NCI-H524 treated with DMSO at 0.1 percent for 48 hours (cell line): ENCODE data around the gene MRPL50.

ENCODE experiments used
- DNase-seq: peaks from one replicate; lab custom pipeline; 2025; lab: John Stamatoyannopoulos, UW

The MRPL50 gene

DNA sequence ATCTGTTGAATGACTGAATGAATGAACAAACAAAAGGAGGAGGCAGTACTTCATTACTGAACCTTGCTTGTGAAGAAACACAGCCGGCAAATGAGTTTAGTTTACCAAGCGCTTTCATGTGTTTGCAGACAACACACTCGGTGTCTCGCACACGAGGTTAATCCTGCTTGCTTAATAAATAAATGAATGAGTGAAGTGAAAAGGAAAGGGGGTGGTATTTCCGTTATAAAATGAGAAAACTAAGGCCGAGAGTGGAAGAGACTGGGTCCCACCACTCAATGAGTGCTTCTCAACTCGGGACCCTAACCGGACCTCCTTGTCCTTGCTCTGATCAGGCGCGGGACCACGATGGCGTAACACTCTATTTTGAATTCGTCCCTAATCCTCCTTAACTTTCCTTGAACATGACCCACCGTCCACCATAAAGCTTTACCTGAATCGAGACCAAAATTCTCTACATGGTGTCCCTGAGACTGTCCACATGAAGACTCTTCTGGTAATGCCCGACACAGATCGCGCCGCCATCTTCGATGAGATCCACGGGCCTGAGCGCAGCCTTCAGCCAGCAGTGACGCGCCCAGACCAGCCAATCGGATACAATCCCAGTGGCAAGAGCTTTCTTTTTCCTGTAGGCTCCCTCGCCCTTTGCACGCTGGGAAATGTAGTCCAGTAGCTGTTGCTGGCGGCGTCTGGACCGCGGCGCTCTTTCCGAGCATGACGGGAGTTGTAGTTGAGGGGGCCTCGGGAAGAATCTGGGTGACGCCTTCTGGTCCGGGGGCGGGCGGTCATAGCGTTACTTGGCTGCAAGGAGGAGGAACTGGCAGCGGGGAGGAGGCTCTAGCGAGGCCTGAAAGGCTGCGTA lies at the start of gene MRPL50, which contains the start of gene ZNF189:
Gene MRPL50 (minus strand): TSS at position 551 of the 862 bp plus-strand sequence. CDS start 26 bp downstream, at position 525.
Gene ZNF189 (plus strand): TSS at position 784 of the 862 bp plus-strand sequence. CDS start 306 bp downstream, outside the sequence.
- peak; percentile 97 for DNase-seq

DNA sequence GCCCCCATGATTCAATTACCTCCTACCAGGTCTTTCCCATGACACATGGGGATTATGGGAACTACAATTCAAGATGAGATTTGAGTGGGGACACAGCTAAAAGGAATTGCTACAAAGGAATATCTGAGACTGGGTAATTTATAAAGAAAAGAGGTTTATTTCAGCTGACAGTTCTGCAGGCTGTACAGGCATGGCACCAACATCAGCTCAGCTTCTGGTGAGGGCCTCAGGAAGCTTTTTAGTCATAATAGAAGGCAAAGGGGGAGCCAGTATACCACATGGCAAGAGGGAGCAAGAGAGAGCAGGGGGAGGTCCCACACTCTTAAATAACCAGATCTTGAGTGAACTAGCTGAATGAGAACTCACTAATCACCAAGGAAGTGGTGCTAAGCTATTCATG lies 48.3 kb upstream of the MRPL50 start:
- DNase-seq, result no peak

DNA sequence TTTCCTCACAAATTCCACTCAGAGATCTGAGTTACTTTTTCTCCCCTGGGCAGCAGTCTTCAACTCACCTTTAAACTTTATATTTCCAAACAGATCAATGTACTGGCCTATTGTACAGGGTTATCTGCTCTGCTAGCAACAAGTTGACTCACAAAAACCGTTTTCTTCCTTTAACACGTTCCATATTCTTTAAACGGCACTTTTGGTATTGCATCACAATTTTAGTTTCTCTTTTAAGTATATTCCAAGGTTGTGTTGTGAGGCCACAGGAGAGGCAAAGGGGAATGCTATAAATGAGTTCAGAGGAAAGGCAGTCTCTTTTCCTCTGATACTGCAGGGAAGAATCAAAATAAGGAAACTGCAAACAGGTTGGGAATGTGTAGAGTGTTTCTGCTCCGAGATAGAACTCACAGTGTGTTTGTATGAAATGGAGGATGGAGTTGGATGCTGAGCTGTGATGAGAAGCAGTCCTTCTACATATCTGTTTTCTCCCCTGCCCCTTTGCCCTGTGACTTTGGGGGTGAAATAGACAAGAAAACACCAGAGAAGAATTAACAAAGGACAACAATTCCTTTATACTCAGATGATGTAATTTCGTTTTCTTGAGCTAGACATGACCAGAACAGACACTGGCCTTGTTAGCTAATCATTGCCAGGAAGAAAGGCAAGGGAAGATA lies 47.1 kb upstream of the MRPL50 start:
- no peak for DNase-seq

DNA sequence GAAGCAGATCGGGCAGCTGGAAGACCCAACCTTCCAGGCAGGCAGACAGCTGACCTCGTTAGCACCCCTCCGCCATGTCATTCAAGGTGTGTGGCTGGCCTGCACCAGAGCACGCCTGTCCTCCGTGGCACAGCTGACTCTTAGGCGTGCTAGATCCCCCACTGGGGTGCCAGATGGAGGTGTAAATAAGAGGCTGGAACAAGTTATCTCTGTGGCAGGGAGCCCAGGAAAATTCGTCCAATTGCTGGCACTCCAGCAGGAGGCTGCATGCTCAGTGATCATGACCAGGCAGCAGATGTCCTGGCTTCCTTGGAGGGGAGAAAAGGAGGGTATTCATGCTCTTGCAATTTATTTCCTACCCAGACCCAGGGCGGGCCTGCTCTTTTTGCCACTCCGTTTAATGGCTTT lies 45.0 kb upstream of the MRPL50 start:
- peak; percentile 96 for DNase-seq

DNA sequence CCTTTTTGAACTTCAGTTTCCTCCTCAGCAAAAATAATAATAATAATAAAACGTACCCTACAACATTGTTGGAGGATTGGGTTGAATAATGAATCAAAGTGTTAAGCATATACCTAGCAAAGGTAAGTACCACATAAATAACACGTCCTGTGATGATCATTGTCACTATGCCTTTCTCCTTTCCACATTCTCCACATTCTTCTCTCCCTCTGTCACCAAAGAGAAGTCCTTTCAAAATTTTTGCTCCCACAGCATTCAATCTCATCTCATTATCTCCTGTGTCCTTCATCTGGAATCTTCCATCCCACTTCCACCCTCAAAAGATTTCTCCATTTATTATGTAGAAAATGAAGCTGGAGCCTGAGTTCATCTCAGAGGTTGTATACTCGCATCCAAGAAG lies 44.3 kb upstream of the MRPL50 start:
- no peak for DNase-seq

DNA sequence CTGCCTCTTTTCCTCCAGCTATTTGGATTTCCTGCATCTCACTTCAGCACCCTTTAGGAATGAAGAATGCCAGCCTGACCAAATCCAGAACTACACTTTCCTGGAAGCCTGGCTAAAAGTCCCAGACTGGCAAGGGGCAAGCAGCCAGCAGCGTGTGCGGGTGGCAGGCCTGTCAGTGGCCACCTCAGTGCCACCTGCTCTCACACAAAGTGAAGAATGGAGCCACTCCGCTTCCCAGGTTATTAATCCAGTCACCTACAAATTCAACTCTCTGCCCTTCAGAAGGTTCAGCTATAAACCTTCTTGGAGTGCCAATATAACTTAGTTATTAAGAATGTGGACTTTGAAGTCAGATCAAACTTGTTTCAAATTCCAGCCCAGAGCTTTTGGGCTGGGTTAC lies 43.9 kb upstream of the MRPL50 start:
- DNase-seq, result no peak

DNA sequence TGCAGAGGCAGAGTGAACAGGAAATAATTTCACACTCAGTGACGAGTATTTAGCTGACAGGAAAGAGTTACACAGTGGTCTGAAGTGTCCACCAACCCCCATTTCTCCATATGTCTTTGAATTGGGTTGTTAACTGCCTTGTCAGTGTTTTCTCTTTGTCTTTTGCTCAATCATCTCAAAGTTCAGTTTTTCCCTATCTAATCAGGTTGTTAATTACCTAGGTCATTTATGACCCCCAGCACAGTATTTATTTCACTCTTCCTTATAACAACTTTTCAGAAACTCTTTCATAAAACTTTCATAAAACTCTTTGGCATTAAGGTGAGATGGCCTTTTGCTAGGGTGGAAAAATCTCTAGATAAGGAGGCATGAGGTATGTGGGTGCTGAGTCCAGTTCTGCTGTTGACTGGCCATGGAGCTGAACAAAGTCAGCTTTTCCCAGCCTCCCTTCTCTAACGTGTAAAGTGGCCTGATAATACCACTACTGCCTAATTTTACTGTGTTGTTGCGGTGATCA lies 42.4 kb upstream of the MRPL50 start:
- DNase-seq, result no peak

DNA sequence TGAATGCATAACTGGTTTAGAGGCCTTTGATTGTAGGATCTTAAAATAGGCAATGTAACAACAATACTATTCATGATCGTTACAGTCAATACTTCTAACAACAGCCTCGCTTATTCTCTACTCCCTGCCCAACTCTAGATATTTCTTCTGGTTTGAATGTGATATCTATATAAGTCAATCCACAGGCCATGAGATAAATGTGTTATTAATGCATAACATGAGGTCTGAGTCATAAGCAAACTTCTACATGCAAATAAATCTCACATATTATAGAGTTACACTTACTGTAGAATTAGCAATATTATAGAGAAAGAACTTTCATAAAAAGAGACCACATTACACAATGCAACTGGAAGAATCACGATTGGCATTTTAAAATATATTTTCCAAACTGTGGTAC lies 40.1 kb upstream of the MRPL50 start:
- DNase-seq, result no peak

DNA sequence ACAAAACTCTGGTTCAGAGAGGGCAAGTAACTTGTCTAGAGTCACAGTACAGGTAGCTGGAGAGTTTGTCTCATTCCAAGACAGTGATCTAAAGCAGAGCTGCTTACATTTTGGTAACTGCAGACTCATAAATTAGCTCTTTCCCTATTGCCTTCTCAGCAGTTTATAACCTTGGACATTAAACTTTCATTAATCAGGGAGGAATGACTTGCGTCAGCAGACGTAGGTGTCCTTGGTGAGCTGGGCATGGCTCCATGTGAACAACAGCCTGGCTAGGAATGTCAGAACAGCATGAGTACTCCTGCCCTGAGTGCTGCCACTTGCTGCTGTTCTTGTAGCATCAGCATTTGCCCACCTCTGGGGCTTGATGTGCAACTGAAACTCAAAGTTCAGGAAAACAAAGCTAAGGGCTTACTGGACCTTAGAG lies 39.4 kb upstream of the MRPL50 start:
- no peak for DNase-seq

DNA sequence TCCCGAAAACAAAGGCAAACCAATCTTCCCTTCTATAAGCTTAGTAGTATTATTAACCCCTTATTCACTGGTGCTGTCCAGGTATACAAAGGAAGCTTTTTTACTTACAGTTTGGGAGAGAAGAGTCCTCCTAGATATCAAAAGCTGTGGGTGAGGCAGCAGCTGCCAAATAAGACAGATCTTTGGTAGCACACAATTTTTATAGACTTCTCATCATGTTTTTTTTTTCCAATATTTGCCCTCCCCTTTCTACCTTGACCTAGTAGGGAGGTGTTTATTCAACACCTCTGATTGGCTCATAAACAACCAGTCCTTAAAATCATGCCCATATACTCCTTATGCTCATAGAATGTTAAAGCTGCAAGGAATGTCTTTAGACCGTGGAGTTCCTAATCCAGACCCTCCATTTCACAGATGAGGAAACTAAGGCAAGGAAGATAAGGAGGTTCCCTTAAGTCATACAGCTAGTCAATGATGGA lies 37.2 kb upstream of the MRPL50 start, which contains the start of gene ALDOB:
Gene ALDOB (minus strand): TSS at position 174 of the 479 bp plus-strand sequence. CDS start 4,887 bp downstream, outside the sequence.
- no peak for DNase-seq

DNA sequence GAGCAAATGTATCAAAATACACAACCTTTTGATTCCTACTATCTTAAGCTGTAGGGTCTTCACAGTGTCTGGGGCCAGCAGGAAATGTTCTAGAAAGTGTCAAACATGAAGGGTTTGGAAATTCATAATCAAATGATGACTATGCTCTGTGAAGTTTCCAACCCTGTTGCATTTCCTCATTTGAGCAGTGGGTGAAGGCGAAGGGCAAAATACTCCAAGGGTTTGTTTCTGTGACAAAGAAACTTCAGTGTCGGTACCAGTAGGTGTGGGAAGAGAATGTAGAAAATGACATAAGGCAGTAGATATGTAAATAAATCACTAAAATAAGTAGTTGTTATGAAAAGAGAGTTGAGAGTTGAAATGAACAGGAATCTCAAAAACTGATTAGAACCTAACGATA lies 36.6 kb upstream of the MRPL50 start:
- DNase-seq, result no peak

DNA sequence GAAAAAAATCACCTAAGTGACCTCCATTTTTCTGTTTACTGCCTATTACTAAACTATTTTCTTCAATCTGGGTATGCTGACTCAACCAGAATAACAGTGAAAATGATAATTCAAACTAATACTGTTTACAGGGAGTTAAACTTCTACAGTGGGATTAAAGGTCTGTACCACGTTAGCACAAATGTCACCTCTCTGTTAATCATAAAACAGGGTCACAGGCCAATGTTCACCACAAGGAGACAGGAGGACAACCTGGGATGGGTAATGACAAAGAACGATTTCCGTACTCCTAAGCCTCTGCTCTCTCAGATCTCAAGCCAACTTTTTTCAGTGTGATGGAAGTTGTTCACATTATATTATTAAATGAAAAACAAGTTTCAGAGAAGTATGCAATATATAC lies 34.8 kb upstream of the MRPL50 start:
- DNase-seq, result no peak

DNA sequence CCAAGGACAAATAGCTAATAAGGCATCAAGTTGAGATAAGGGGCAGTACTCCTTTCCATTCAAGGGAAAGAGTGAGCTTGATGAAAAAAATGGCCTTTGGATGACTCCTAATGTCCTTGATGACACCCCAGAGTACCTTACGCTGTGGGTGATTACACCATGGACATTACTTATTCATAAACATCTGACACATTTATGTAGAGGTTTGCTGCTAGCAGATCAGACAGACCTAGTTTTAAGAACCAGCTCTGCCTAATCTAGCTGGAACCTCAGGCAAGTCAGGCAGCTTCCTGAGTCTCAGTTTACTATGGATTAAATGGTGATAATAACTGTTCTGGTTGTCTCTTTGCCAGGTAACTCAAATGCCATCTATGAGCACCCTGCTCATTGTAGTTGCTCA lies 34.3 kb upstream of the MRPL50 start:
- DNase-seq, result no peak

DNA sequence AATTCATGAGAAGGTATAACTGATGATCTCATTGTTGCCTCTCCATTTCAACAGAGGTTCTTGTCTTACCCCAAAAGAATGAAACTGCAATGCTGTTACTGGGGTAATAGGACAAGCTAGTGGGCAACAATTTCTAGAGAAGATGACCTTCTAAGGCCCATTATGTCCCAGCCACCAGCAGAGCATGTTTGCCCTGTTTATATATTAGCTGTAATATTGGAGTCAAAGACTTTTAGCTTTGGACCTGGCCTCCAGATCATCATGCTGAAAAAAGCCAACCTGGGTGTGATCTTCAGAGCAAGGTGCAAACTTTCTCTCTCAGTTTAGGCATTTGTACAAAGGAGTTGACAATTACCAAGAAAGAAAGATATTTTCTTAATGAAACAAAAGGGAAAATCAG lies 33.8 kb upstream of the MRPL50 start:
- DNase-seq, result no peak

DNA sequence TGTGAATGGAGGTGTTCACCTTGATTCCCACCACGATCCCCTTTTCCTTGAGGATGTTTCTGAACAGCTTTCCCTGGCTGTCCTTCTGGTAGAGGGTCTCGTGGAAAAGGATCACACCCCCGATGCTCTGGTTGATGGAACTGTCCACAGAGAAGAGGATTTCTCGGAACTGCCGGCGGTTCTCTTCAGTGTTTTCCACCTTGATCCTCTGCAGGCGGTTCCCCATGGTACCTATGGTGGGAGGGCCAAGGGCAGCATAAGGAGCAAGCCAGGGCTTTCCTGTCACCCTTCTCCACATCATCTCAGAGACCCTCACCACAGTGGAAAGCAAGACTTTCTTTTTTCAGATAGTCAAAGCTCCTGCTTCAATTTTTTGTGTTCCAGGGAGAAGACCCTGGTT lies 31.3 kb upstream of the MRPL50 start:
- no peak for DNase-seq

DNA sequence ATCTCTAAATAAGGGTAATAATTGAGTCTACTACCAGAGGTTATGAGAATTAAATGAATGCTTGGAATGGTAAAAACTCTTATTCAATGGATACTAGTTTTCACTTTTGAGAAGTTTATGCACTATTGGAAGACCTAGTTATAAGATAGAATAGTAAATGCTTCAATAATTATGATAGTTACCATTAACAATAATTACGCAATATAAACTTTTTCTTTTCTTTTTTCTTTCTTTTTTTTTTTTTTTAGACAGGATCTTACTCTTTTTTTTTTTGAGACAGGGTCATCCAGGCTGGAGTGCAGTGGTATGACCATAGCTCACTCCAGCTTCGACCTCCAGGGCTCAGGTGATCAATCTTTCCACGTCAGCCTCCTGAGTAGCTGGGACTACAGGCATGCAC lies 30.5 kb upstream of the MRPL50 start:
- no peak for DNase-seq

DNA sequence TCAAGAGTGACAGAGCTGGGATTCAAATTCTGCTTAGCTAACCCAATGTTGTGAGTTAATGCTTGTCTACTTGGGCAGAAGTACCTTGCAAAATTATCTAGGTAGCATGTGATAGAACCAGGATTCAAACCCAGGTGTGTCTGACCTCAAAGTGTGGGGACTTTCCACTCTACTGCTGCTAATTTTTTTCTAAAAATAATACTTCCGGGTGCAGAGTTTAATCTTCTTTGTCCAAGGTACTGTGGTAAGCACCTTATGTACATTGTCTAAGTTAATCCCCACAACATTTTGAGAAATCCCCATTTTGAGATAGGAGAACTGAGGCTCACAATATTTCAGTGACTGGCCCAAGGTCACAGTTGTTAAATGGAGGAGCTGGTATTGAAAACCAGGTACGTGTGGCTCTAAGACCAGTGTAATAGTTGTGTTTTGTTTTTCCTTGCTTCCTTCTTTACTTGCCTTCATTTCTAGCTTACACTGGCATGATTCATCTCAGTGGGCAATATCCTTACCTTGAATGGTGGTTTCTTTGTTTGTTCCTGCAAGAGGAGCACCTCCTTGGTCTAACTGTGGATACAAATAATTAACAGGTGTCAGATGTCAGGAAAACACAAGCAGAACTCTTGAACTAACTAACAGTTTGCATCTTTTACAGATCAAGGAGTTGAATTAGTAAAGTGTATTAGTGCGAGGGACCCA lies 29.7 kb upstream of the MRPL50 start:
- DNase-seq, result no peak

DNA sequence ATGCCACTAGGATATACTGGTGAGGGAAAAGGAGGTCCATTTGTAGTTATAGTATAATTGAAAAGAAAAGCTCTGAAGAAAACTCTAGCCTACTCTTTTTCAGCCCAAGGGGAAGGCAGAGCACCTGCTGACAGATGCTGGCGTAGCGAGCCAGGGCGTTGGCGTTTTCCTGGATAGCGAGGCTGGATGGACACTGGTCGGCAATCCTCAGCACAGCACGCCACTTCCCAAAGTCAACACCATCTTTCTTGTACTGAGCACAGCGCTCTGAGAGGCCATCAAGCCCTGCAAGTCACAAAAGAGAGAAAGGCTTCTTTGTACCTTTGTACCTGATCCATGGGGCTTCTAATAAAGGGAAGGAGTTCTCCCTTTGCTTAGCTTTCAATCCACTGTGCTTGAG lies 28.9 kb upstream of the MRPL50 start:
- DNase-seq, result no peak

DNA sequence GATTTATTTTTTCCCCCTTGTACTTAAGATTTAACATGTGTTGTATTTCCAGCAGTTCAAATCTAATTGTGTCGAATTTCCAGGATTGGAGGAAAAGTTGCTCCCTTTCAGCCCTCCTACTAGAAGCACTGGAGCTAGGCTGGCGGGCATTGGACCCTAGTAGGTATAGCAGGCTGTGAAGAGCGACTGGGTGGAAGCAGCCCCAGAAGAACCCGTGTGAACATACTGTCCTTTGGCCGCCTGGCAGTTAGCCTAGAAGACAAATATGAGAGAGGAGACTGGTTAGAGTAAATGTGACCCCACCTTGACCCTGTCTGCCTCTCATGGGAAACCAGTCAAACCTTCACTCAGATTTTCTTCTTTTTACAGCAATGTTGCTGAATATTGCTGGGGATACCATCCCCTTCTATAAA lies 23.2 kb upstream of the MRPL50 start:
- no peak for DNase-seq

DNA sequence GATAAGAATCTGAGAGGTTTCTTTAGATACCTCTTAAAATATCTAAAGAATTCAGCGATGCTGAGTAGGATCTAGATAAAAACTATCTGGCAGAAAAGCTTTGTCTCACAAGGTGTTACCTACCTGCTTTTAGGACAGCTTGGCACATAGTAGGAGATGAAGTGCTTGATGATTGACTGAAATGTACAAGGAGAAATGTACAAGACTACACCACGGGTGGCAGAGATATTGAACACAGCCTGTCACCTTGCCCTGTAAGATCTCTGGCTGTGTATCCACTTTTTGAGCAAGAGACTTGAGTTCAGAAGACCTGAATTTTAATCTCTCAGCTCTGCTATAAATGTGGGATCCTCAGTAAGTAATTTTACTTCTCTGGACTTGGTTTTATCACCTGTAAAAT lies 21.4 kb upstream of the MRPL50 start:
- no peak for DNase-seq

DNA sequence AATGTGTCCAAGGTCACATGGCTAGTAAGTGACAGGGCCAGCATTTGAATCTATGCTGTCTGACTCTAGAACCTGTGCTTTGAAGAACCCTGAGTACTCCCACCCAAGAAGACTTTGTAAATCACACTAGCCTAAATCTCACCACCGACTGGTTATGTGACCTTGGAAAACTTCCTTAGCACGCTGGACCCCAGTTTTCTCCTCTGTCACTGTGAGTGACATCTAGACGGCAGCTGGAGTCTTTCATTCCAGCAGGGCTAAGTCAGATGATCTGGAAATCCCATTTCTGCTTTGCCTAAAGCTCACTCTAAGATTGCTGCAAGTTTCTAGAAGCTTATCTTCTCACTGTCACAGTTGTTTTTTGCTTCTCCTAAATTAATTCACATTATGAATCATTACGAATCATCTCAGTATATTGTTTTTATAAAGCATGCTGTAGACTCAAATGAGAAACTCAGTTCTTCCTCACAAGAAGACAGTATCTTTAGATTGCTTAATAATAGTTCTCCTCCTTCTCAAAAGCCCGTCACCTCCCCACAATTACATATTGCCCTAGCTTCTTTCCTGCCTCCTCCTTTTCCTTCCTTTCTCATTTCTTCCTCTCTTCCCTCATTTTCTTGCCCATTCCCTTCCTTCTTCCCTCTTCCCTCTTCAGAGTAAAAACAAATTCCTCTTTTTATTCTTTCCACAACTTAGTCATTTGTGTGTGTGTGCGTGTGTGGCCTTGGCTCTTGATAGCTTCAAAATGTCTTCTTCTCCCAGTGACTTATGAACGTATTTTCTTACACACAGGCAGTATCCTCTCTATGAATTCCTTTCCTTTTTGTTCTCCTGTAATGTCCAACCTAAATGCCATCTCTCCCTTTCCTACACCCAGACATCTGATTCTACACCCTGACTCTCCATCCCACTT lies 20.4 kb upstream of the MRPL50 start:
- DNase-seq, result no peak
